HG02588 (cell line): ENCODE data around the gene RPS5.

ENCODE experiments used
- ATAC-seq: cut with Tn5 transposase; IDR thresholded peaks from one replicate; pipeline ENCODE4 v1.9.1; 2021; ENCODE audit warnings: mild to moderate bottlenecking, moderate library complexity; ENCODE audit not compliant: unreplicated experiment

The RPS5 gene

GRCh38 chr19:58382997-58383603 is 4.0 kb upstream of the RPS5 start:
- ATAC-seq, result no peak

- ATAC-seq, result no peak
Observed at GRCh38 chr19:58385313-58385890, 1.7 kb upstream of the RPS5 start.

GRCh38 chr19:58385891-58386575 is 1.0 kb upstream of the RPS5 start:
- peak; percentile 5 for ATAC-seq

- ATAC-seq, result no peak
Observed at GRCh38 chr19:58387338-58388174, 487 bp downstream of the RPS5 start.

- ATAC-seq, result no peak
Observed at GRCh38 chr19:58388175-58388526, 1.1 kb downstream of the RPS5 start.

- no peak for ATAC-seq
Observed at GRCh38 chr19:58392945-58393724, 6.1 kb downstream of the RPS5 start.

GRCh38 chr19:58393725-58394033 is 6.6 kb downstream of the RPS5 start:
- no peak for ATAC-seq

- ATAC-seq, result no peak
Observed at GRCh38 chr19:58394821-58395219, 7.8 kb downstream of the RPS5 start.

GRCh38 chr19:58395220-58395978 is 8.3 kb downstream of the RPS5 start, which contains the start of gene RNF225:
Gene RNF225 (plus strand): TSS chr19:58395656. CDS start chr19:58396090, 434 bp downstream.
- no peak for ATAC-seq

- no peak for ATAC-seq
Observed at GRCh38 chr19:58395979-58396627, 9.0 kb downstream of the RPS5 start.

- no peak for ATAC-seq
Observed at GRCh38 chr19:58396691-58397532, 9.8 kb downstream of the RPS5 start.

- ATAC-seq, result no peak
Observed at GRCh38 chr19:58397533-58398037, 10.5 kb downstream of the RPS5 start.

GRCh38 chr19:58398087-58398486 is 11.0 kb downstream of the RPS5 start:
- no peak for ATAC-seq

- no peak for ATAC-seq
Observed at GRCh38 chr19:58398545-58398944, 11.5 kb downstream of the RPS5 start.

GRCh38 chr19:58399903-58400302 is 12.8 kb downstream of the RPS5 start:
- ATAC-seq, result no peak

- ATAC-seq, result no peak
Observed at GRCh38 chr19:58400316-58400915, 13.3 kb downstream of the RPS5 start.

- peak; percentile 96 for ATAC-seq
Observed at GRCh38 chr19:58400916-58401839, 14.1 kb downstream of the RPS5 start.
